GM18861 (cell line): Measurements from ENCODE around the gene EIF1.

Source experiments
- ATAC-seq: cut with Tn5 transposase; IDR thresholded peaks from one replicate; pipeline ENCODE4 v1.9.1; 2021; ENCODE audit not compliant: unreplicated experiment

The EIF1 gene

GRCh38 chr17:41734139-41734948 lies 45.7 kb downstream of the EIF1 start, which contains the start of gene HAP1:
Gene HAP1 (minus strand): TSS chr17:41734643. CDS start chr17:41734634, 9 bp downstream.
- ATAC-seq, result no peak

- ATAC-seq, result no peak
These were observed 46.2 kb downstream of the EIF1 start for GRCh38 chr17:41734949-41735313.

DNA sequence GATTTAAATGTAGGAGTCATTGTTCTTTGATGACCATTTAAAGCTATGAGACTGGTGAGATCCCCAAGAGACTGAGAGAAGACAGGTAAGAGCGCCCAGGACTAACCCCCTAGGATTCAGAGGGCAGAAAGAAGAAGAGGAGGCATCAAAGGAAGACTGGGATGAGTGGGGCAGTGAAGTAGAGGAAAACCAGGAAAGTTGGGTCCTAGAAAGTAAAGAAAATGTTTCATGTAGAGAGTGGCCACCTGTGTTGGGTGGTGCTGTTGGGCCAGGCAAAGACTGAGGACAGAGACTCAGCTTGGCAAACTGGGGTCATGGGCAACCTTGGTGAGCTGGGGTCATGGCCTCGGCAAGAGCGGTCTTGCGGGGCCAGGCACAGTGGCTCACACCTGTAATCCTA lies 47.1 kb downstream of the EIF1 start:
- no peak for ATAC-seq

GRCh38 chr17:41736983-41737679 lies 48.4 kb downstream of the EIF1 start:
- ATAC-seq, result no peak

DNA sequence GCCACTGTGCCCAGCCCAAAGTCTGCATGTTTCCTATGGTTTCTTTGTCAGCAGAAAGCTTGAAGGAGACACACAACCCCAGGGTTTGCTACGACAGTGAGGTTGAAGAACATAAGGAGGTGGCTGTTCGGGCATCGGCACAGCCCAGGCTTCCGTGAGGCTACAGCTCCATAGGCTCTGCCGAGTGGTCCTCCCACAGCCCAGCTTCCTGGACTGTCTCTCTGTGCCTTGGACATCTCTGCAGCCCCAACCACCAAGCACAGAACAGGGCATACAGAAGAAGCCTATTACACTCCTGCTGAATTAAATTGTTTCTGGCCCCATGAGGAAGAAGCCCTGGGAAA lies 49.0 kb downstream of the EIF1 start:
- ATAC-seq, result no peak

DNA sequence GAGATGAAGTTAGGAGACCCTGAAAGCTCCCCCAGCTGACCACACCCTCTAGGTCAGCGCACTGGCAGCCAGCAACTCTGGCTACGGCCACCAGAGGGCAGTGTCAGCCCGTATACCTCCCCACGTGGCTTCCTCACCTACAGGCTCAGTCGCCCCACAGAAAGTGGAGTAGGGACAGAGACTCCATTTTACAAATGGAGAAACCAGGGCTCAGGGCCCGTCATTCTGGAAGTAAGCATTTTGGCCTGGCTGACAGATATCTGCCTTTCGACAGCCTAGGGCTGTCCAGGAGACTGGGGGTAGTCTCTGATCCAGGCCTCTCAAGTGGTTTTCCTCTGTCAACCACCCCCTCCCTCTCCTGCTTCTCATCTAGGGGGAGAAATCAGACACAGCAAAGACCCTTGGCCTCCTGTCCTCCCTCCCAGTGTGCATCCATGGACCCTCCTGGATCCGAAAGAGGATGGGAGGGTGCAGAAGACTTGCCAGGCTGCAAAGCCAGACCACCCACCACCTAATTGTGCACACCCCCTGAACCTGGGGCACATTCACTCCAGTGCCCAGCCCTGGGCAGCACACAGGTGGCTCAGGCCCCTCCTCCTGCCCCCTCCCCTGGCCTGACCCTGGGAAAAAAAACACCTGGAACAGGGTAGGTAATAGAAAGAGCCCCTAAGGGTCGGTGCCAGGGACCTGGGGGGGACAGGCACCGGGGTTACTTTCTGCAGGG lies 49.6 kb downstream of the EIF1 start:
- no peak for ATAC-seq

DNA sequence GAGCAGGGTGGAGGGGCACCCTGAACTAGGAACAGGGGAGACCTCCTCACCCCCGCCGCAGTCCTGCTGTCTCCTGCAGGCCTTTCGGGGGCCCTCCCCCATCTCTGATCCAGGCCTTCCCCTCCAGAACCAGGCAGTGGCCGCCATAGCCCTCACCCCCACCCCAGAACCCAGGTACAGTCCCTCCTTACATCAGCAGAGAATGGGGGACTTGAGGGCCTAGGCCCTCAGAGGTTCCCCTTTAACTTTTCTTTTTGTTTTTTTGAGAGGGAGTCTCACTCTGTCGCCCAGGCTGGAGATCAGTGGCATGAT lies 50.1 kb downstream of the EIF1 start:
- ATAC-seq, result no peak

DNA sequence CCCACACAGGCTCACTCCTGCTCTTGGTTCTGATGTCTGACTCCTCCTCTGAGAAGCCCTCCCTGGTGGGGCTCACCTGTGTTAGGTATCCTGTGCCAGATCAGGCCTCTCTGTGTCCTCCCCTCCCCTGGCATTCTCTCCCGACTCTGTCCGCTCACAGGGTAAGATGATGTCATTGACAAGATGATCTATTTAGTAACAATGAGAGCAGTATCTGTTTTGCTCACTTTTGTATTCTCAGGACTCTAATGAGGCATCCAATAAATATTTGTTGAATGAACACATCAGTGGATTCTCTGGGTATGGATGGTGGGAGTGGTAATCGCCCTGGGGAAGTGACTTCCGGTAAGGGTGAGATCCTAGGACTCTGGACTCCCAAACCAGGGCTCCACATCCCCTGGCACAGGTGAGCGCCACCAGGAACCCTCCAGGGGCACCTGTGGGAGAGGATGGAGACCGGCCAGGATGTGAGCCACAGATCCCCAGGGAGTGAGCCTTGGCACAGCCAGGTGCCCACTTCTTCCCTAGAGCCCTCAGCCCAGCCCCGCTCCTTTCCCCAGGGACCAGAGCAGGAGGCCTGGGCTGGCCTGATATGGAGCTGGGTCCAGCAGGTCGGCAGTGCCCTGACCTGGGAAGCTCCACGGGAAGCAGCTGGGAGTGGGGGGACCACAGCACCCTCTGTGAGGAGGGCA lies 51.1 kb downstream of the EIF1 start:
- no peak for ATAC-seq

- ATAC-seq, result no peak
These were observed 51.8 kb downstream of the EIF1 start for GRCh38 chr17:41740506-41740905.

GRCh38 chr17:41741709-41742108 lies 53.0 kb downstream of the EIF1 start:
- no peak for ATAC-seq
